ELF-1 (cell line): Measurements from ENCODE around the gene SLTM.
"Not testable (repeated sequence)": the region's sequence is repeated elsewhere in the genome, so short reads cannot be mapped to it uniquely, and the experiment has no call there.

Experiments
- DNase-seq: peaks from one replicate; pipeline ENCODE4 v3.0.0-alpha.2; 2016; ENCODE audit warnings: low read depth, low spot score

SLTM gene

DNA sequence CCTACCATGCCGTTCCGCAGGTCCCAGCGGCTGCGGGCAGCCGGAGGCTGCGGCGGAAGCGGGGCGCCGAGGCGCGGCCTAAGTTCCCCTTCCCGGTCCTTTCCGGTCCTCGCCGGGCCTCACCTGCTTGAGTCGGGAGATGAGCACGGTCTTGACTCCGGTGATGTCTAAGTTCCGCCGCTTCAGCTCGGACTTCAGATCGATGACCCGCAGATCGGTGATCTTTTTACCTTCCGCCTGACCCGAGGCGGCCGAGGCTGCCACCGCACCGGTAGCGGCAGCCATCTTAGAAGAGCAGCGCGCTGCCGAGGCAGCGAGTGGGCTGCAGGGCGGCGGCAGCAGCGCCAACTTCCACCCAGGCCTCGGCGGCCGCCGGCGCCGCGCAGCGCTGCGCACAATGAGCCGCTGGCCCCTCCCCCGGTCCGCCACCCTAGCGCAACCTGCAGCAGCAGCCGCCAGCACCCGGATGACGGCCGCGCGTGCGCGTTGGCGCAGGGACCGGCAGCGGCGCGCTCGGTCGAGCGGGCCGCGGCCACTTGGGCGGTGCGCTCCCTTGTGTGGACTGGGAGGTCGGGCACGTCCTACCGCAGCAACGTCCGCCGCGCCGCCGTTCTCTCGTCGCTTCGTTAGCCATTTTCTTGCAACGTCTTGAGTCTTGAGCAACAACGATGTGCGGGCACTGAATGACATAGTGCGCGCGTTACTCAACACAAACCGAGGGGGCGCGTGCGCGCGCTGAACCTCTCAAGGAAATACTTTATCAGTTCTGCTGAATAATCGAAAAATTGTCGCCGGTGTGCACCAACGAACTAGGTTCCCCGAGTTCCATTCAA lies at the start of gene SLTM:
TSS of gene SLTM (minus strand) at position 399 of the 833 bp plus-strand sequence. CDS start at position 285, 114 bp downstream.
- peak; percentile 98 for DNase-seq

DNA sequence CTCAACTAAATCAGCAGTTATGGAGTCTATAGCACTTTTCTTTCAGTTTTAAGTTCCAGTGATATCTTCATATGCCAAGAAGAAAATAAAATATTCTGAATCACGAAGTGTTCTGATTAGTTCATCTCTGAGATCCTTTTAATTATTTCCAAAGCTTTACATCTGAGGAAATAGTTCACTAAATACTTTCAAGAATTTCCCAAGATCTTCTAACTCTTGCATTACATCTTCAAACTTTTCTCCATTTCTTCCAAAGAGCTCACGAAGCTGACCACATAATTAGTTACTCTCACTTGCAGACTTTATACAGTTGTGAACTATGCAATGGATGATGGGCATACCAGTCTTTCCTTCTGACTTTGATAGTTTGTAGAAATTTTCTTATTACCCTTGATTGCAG lies 49.8 kb upstream of the SLTM start:
- no peak for DNase-seq

DNA sequence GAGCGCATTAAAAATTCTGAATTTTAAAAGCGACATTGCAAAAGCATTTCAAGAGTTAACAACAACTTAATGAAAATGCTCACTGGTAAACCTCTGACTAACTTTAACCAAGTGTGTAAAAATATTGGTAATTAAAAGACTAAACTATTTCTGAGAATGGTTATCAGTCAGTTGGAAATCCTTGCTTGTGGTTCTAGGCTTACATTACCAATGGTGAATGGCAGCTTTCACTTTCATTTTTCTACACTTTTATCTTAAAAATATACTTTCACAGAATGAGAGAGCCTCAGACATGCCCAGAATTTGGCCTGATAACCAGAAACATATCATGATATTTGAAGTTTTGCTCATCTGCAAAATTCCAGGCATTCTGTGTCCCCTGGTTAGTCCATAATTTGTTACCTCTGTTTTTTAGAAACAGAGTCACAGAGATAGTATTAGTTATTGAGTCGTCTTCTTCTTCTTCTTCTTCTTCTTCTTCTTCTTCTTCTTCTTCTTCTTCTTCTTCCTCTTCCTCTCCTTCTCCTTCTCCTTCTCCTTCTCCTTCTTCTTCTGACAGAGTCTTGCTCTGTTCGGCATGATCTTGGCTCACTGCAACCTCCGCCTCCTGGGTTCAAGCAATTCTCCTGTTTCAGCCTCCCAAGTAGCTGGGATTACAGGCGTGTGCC lies 48.5 kb upstream of the SLTM start:
- DNase-seq, result no peak

DNA sequence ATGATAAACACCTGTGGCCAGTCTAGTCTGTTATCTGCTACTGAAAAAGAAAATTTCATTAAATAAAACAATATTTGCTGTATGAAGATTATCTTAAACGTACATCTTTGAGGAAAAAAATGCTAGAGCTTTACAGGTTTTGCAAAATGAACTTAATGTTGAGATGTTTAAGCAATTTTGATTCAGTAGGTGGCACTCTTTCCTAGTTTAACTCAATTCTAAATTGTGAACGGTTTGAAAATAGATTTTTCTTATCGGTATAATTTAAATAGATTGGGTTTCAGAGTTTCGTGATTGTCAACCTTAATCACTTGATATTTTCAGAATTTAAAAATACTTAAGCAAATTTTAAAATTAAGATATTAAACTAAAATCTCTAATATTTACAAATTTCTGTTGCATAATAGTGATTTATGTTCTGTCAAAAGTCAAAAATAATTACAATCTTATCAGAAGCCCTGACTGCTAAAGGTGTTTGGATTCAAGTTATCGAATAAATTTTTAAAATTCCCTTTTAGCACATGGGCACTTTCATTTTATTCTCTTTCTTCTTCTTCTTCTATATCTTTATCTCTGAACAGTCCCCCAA lies 47.0 kb upstream of the SLTM start:
- no peak for DNase-seq

DNA sequence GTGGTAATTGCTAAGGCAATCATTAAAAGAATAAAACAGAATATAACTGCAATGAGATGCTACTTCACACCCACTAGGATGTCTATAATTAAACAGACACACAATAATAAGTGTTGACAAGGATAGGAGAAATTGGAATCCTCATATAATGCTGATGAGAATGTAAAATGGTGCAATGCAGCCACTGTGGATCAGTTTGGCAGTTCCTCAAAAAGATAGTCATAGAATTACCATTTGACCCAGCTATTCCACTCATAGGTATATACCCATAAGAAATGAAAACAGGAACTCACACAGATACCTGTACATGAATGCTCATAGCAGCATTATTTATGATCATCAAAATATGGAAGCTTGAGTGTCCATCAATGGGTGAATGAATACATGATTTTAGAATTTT lies 44.4 kb upstream of the SLTM start:
- no peak for DNase-seq

DNA sequence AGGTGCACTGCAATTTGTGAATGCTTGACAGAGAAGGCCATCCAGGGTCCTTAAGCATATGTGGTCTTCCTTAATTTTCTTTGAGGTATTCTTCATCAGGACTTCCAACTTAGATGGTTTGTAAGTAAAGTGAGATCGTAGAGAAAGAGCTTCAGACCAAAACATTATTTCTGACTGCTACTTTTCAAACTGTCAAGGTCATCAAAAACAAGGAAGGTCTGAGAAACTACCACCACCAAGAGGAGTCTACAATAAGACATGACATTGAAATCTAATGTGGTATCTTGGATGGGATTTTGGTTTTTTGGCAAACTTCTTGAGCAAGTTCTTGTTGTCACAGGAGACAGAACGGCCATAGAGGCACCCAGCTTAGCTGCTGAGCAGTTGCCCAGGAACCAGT lies 34.0 kb upstream of the SLTM start:
- DNase-seq, result no peak

DNA sequence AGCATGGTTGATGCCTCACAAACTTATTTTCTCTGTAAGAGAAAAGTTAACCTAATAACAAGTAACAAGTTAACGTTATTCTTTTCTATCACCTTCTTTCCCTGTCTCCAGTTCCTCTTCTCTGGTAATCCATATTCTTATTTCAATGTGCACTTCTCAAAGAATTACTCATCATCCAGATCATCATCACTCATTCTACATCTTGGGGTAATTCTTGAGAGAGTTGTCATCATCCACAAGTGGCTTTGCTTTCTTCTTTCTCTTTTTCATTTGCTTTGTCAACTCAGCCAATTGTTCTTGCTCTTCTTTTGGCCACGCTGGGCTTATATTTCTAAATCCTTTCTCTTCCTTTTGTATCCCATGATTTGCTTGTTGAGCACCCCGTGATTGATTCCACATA lies 33.2 kb upstream of the SLTM start:
- no peak for DNase-seq

DNA sequence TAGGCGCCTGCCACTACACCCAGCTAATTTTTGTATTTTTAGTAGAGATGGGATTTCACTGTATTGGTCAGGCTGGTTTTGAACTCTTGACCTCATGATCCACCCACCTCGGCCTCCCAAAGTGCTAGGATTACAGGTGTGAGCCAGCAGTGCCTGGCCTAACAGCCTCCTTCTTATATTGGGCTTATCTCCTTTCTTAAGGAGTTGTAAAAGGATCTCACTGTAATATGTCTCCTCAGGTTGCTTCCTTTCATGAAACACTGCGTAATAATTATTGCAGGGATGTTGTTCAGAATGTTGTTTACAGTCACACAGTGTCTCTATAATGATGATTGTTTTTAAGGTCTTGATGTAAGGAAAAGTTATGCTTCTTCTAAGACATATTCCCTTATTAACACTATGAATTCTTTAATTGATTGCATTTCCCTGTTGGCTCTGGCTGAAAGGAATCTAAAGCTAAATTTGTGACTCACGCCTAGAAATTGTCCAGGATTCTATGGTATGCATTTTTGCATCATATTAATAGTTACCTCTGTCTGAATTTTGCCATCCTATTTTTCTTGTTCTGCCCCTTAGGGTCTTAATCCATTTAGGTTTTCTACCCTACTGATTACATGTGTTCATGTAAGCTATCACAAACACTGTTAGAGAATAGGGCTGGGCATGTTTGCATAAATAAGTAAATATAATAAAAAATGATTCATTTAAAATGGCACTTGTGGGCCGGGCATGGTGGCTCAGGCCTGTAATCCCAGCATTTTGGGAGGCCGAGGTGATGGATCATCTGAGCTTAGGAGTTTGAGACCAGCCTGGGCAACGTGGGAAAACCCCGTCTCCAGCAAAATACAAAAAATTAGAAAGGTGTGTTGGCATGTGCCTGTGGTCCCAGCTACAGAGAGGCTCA lies 29.4 kb upstream of the SLTM start:
- DNase-seq, result no peak

DNA sequence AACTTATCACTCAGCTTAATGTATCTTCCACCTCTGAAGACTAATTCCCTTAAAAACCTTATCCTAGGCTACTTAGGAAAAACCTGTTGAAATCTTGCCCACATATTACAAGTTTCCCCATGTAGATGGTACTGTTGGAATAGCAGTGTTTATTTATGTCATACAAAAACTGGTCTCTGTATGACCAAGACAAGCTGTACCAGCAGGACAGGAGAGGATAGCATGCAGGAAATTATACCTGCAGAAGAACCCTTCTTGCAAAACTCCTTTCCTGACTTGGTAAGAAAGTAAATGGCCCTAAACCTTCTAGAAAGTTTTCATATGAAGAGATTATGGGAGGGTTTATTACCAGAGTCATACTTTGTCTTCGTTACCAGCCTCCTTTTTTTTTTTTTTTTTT lies 28.7 kb upstream of the SLTM start:
- DNase-seq, result no peak

DNA sequence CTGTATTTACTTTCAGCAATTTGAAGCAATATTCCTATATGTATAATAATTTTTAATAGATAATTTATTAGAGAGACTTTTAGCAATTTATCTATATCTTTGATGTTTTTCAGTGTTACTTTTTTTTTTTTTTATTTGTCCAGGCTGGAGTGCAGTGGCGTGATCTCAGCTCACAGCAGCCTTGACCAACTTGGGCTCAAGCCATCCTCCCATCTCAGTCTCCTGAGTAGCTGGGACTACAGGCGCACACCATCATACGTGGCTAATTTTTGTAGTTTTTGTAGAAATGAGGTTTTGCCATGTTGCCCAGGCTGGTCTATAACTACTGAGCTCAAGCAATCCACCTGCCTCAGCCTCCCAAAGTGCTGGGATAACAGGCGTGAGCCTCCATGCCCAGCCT lies 25.3 kb upstream of the SLTM start:
- no peak for DNase-seq

DNA sequence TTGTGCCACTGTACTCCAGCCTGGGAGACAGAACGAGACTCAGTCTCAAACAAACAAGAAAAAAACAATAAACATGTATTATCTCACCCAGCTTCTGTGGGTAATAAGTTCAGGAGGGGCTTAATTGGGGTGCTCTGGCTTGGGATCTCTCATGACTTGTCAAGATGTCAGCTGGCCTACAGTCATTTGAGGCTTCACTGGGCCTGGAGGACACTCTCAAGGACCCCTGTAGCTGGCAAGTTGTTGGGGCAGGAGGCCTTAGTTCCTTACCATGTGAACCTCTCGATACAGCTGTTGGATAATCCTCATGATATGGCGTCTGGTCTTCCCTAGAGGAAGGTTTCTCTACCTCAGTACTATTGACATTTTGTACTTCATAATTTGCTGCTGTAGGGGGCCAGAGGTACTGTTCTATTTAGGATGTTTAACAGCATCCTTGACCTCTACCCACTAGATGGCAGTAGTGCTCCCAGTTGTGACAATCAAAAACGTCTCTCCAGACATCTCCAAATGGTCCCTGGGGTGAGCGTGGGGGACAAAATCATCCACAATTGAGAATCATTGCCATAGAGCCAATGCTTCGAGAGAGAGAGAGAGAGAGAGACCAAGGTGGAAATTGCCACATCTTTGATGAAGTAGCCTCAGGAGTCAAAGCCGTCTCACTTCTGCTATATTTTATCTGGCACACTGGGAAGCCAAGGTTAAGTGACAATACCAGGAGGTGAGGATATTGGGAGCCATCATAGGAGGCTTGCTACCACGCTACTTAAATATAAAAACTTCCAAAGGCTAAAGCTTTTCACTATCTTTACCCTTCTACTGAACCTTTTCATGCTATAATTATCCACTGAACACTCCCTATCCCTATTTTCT lies 23.9 kb upstream of the SLTM start:
- peak; percentile 62 for DNase-seq

DNA sequence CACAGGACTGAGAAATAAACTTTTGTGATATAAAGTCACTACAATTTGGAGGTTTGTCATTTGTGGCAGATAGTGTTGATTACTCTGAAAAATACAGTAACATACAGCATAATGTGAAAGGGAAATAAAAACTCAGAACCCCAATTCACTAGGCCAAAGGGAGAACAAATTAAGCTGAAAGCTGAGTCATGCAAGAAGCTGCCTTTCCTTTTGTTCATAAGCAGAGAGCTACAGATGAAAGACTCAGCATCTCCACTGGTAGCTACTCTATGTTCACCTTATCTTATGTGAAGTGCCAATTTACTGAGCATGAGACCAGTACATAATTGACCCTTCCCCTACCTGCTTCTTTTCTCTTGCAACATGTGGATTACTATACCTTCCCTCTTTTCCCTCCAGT lies 19.3 kb upstream of the SLTM start:
- no peak for DNase-seq

DNA sequence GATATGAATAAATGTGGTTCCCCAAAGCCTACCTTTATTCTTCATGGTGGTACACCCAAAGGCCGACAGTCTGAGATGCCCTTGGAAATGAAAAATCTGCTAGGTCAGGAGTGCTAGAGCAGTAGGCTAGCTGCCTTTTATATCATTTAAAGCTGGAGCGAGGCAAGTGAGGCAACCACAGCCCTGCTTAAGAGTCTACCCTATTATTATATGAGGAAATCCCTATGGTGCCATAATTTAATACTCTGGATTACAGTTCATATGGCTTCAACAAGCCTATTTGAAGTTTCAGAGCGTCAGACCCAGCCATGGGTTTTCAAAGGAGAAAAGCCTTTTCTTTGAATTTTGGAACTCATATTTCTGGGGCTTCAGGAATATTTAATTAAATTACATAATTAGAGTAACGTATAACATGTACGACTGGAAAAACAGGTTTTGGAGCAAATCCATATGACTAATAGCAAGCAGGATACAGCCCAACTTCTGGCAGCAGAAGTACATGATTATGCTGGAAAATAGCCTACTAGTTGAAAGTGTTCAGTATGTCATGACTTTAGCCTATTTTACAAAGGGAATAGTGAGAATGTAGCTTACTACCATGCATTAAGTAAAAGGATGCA lies 18.0 kb upstream of the SLTM start:
- no peak for DNase-seq

DNA sequence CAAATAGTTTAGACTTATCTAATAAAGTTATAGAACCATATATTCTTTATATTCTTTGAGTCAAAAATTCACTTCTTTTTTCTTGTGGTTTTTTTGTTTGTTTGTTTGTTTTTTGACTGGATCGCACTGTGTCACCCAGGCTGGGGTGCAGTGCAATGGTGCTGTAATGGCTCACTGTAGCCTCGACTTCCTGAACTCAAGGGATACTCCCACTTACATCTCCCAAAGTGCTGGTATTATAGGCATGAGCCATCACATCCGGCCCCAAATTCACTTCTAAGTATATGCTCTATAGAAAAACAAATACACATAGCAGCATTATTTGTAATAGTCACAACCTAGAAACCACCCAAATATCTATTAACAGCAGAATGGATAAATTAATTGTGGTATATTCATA lies 13.7 kb upstream of the SLTM start:
- DNase-seq, result no peak

DNA sequence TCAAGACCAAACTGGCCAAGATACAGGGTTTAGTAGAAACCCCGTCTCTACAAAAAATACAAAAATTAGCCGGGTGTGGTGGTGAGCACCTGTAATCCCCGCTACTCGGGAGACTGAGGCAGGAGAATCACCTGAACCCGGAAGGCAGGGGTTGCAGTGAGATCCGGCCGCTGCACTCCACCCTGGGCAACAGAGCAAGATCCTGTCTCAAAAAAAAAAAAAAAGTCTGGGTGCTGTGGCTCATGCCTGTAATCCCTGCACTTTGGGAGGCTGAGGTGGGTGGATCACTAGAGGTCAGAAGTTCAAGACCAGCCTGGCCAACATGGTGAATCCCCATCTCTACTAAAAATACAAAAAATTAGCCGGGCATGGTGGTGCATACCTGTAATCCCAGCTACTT lies 1.5 kb upstream of the SLTM start:
- not testable (repeated sequence) for DNase-seq

DNA sequence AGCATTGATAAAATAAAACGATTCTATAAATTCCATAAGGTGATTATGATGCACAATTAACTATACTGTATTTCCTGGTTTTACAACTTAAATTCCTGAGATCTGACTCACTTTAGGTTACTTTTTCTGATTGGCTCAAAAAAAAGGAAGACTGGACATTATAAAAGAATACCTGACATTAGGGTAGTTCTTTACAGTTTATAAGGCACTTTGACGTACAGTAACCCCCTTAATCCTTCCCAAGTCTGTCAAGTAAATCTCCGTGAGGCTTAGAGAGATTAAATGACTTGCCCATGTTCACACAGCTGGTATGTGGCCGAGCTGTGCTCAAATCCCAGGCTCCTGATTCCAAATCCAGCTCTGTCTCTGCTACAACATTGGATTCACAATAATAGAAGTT lies 1.0 kb upstream of the SLTM start:
- DNase-seq, result peak; percentile 33

DNA sequence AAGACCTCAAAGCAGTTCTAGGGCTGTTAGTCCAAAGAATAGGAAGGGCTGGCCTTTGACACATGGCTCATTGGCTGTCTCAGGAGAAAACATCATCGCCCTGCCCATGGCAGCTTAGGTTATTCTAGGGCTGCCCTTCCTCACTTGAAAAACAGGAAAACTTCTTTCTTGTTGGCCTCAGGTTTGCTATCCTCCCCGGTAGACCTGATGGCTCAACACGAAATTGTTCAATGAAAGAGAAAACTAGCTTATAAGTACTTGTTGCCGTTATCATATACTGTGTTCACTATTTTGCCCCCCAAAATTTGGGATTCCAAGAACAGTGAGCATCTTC lies 602 bp upstream of the SLTM start:
- no peak for DNase-seq

DNA sequence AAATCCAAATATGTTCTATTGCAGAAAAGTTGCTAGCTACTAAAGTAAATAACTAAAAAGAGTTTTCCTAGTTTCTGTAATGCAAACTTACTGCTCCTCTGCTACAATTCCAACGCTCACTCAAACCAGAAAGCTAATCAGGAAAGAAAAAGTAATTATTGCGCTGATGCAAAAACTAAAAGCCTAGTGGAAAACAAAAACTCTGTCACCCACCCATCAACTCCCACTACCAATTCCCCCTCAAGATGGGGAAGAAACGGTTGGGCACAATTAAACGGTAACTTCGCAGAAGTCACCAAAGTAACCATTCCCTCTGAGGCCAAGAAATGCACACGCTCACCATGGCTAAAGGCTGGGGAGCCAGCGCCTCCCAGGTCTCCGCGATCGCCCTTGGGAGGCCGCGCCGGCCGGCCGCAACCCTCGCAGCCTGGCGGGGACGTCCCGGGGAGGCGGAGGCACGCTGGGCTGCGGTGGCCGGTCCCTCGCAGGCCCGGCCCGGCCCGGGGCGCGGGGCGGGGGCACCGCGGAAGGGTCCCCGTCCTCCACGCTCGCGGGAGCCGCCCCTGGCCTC lies 684 bp downstream of the SLTM start:
- no peak for DNase-seq

DNA sequence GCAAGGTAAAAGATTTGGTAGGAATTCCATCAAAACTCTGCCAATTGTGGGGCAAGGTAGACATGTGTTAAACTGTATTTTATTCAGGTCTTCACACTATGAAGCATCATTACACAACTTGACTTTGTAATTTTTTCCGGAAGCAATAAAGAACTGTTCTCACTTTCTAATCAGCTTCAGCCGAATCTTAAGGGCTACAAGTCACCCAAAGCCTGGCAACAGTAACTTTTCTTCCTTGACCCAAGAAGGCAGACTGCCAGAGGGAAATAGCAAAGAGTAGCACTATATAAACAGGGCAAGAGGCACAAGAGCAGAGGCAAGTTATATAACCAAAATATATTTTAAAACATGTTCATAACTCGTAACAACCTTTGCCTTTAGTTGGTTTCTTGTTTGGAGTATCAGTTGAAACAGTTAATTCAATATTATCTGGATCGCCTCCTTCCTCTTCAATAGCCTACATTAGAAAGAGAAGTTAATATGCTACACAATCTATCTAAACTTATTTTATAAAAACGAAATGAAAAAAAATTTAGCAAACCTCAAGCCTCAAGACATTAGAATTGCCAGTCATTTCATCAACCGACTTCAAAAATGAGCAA lies 1.4 kb downstream of the SLTM start:
- DNase-seq, result no peak

DNA sequence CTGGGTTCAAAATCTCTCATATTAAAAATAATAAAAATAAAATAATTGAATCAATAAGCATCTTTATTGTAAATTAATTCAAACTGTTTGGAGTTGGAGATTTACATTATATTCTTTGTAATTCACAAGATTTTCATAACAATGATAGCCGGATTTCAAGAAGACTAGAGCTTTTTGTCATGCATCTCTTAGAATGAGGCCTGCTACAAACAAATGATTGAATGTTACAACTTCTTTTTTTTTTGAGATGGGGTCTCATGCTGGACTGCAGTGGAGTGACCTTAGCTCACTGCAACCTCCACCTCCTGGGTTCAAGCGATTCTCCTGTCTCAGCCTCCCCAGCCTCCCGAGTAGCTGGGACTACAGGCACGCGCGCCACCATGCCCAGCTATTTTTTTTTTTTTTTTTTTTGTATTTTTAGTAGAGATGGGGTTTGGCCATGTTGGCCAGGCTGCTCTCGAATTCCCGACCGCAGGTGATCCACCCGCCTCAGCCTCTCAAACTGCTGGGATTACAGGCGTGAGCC lies 3.5 kb downstream of the SLTM start:
- peak; percentile 20 for DNase-seq
